Lower leg skin (tissue), 4 donors: Measurements from ENCODE around the gene ZC3H14. TPM values are rescaled to one million over a fixed set of nuclear protein-coding genes. Genes with fewer than 3 reads are reported as not detected.
A peak's percentile ranks its signal among the peaks of the same experiment; 100 is the strongest.

ENCODE experiments used
- DNase-seq, 2 donors: peaks; one replicate each; pipeline ENCODE4 v3.0.0-alpha.2; 2019; ENCODE audit warnings: low spot score in 2 of 2
- H3K4me3 ChIP-seq: fragments of 200-600 bp; sonication (generic); 2 replicates; pipeline ENCODE4 v1.5.1; 2017; ENCODE audit warnings: mild to moderate bottlenecking, low read depth; ENCODE audit not compliant: poor library complexity, severe bottlenecking
- POLR2A ChIP-seq, 2 donors: fragments of 450-650 bp; IDR thresholded peaks; one replicate each; pipeline ENCODE4 v1.6.1; 2016 to 2017; ENCODE audit warnings: antibody characterized with exemption in 2 of 2, mild to moderate bottlenecking in 1 of 2, moderate library complexity in 1 of 2
- WGBS, 2 donors: methylation state at CpG; one replicate each; pipeline ENCODE4 v1.1.5; 2018; 5-methylcytosine and 5-hydroxymethylcytosine counted together
- intact Hi-C: fragments of 100-400 bp; cut with DNase I; formaldehyde crosslinking; loops from one replicate; pipeline ENCODE4 v1.15.0; 2023; ENCODE audit warnings: low total_unique reads
- total RNA-seq, 4 donors: library from RNA; depleted of rRNA; stranded (reverse); fragments of >200 nt; gene quantifications; one replicate each; pipeline ENCODE4 v1.1.0, GENCODE V29; 2016
- TF ChIP-seq, protein P1 (sequence below), 3 donors: fragments of 450-650 bp; IDR thresholded peaks; one replicate each; pipeline ENCODE4 v1.5.1; 2016; ENCODE audit warnings: antibody characterized with exemption in 3 of 3, mild to moderate bottlenecking in 3 of 3, moderate library complexity in 2 of 3

Gene ZC3H14
- total RNA-seq, 4 donors from 2014 or later = 45.2 to 54.5 (median 51.4) TPM

DNA sequence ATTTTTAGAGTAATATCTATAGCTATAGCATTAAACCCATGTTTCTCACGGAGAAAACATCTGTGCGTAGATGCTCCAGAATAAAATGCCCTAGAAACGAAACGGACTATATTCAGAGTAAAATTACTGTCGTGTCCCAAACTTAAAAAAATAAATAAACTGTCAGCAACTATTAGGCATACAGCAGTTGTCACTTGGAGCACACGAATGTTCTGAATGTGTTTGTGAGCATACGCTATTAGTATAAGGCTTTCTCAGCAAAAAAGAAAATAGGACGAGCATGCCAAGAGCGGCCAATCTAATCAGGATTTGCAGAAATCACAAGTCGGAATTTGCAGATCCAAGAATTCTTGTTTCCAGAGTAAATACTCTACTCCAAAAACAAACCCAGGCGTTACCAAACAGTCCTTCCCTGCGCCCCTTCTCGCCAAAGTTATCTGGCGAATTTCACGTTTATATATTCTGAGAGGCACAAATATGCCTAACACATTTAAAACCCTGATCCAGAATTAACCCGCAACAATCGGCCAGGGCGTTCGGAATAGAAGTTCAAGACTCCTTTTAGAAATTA, 8.9 kb upstream of the ZC3H14 start:
- WGBS, 2 donors = 3% methylated on average over 19 of the region's 19 CpGs
- TF ChIP-seq, protein P1, sequence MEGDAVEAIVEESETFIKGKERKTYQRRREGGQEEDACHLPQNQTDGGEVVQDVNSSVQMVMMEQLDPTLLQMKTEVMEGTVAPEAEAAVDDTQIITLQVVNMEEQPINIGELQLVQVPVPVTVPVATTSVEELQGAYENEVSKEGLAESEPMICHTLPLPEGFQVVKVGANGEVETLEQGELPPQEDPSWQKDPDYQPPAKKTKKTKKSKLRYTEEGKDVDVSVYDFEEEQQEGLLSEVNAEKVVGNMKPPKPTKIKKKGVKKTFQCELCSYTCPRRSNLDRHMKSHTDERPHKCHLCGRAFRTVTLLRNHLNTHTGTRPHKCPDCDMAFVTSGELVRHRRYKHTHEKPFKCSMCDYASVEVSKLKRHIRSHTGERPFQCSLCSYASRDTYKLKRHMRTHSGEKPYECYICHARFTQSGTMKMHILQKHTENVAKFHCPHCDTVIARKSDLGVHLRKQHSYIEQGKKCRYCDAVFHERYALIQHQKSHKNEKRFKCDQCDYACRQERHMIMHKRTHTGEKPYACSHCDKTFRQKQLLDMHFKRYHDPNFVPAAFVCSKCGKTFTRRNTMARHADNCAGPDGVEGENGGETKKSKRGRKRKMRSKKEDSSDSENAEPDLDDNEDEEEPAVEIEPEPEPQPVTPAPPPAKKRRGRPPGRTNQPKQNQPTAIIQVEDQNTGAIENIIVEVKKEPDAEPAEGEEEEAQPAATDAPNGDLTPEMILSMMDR (IDR thresholded peaks at IDR 0.05) = no peak
- TF ChIP-seq POLR2A (IDR thresholded peaks at IDR 0.05) = no peak
- intact Hi-C loops = no loop called here
- H3K4me3 ChIP-seq = peak overlapping the region; percentile 76
- no peak for DNase-seq

DNA sequence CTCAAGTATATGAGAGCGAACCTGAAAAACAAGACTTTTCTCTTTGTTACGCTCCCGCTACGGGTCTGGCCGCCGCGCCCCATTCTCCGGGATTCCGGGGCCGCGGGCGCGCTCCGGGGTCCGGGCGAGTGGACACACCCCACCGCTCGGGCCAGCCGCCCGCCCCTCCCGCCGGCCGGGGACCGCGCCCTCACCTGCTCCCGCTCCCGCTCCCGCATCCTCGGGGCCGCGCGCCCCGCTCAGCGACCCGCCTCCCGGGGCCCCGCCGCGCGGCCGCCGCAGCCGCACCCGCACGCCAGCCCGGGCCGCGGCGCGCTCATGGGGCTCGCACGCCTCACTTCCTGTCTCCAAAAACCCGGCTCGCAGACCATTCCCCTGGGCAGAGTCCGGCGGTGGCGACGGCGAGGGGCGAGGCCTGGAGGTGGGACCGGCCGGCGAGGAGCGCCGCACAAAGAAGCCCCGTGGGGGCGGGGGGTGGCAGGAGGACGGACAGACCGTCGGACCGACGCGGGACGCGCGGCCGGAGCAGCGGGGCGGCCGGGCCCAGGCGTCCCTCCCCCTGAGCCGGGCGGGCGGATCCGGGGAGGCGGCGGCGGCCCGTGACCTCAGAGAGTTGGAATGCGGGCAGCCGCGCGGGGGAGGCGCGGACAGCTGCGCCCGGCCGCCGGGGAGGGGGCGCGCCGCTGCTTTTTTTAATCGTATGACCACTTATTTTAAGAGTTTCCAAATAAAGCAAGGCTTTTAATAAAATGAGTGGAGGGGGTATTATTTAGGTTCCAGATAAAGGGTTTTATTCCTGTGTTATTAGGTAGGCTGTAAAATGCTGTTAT, 8.2 kb upstream of the ZC3H14 start, which contains the start of gene PTPN21:
TSS of gene PTPN21 (minus strand) at position 551 of the 830 bp plus-strand sequence. CDS start 4,590 bp downstream, outside the sequence.
- H3K4me3 ChIP-seq = peak within 1 kb of the TSS; percentile 76
- intact Hi-C loops = no loop called here
- 1% methylated on average over 65 to 72 of the region's 103 CpGs for WGBS, 2 donors
- TF ChIP-seq POLR2A (IDR thresholded peaks at IDR 0.05) = no peak
- TF ChIP-seq, protein P1 (IDR thresholded peaks at IDR 0.05) = no peak
- peak; percentile 52 to 95 for DNase-seq

DNA sequence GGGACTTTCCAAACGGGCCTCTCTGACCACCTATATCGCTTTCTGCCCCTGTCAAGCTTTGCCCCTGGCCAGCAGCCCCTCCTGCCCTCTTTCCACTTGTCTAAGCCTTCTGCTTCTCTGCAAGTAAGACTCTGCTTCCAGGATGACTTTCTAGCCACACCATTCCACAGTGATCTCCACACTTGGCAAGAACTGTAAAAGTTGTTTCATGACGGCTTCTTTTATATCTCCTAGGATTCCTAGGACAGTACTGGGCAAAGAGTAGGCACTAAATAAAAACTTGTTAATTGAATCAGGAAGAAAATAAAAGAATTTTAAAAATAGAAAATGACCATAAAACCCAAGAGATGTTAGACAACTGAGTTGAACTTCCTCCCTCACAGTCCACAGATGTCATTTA, 6.3 kb upstream of the ZC3H14 start:
- no peak overlapping the region for H3K4me3 ChIP-seq
- no peak for TF ChIP-seq POLR2A (IDR thresholded peaks at IDR 0.05)
- TF ChIP-seq, protein P1 (IDR thresholded peaks at IDR 0.05) = no peak
- intact Hi-C loops = no loop called here
- DNase-seq = no peak
- whole genome bisulfite sequencing, 2 donors = 56 to 57% methylated on average over 3 of the region's 3 CpGs

DNA sequence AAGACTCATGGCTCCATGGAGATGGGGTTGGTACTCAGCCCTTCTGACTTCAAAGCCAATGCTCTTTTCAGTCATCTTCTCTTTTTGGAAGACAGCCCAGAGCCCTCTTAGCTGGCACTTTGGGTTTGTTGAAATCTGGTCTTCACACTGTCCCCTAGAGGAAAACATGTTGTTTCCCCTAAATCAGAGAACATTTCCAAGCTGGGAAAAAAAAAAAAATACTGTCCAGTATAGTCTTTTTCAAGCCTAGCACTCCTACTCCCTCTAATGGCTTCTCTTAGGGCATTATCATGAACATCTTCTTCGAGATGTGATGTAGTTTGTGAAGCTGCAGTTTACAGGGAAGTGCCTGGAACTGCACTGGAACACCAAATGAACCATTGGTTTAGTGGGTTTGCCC, 3.0 kb upstream of the ZC3H14 start:
- no peak for TF ChIP-seq POLR2A (IDR thresholded peaks at IDR 0.05)
- TF ChIP-seq, protein P1 (IDR thresholded peaks at IDR 0.05) = no peak
- intact Hi-C loops = no loop called here
- DNase-seq = no peak
- 9 to 10% methylated on average over 1 of the region's 1 CpG for WGBS, 2 donors
- H3K4me3 ChIP-seq = no peak overlapping the region

DNA sequence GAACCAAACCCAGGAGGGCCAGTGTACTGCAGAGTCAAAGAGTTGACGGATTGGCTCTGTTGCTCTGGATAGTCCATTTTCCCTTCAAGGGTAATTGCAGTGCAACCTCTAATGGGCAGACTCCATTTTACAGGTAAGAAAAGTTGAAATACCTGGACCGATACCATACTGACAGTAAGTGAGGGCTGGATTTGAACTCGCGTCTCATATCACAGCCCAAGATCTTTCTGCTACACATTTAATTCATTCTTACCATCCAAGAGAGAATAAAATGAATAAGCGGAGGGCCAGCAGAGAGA, 356 bp upstream of the ZC3H14 start:
- WGBS, 2 donors = 24 to 25% methylated on average over 5 of the region's 5 CpGs
- peak overlapping the region; percentile 88 for H3K4me3 ChIP-seq
- TF ChIP-seq POLR2A (IDR thresholded peaks at IDR 0.05) = no peak
- TF ChIP-seq, protein P1 (IDR thresholded peaks at IDR 0.05) = no peak
- DNase-seq = no peak
- intact Hi-C loops = no loop called here
